Skin epidermis (tissue), 12 donors: ENCODE results near the gene SLC25A19.

Source experiments
- H3K27ac ChIP-seq, 21 experiments: fragments of 200-600 bp; sonication (generic) in 11 of 21; one replicate each; pipeline ENCODE4 v1.5.0; 2020; ENCODE audit warnings: mild to moderate bottlenecking in 3 of 21, inconsistent platforms in 2 of 21, moderate library complexity in 2 of 21
- H3K4me3 ChIP-seq, 7 experiments: fragments of 200-600 bp; sonication (generic) in 2 of 7; one replicate each; pipeline ENCODE4 v1.5.0; 2020; ENCODE audit warnings: inconsistent platforms in 2 of 7, mild to moderate bottlenecking in 2 of 7, moderate library complexity in 1 of 7

The SLC25A19 gene

GRCh38 chr17:75289115-75289831 lies at the start of gene SLC25A19:
Gene SLC25A19 (minus strand): TSS chr17:75289433. CDS start chr17:75286764, 2,669 bp downstream.
- Histone ChIP-seq H3K4me3 (peak within 1 kb of the TSS; percentile 43 to 87 (median 80)), H3K27ac (peak within 1 kb of the TSS; percentile 77 to 98 (median 93))

- Histone ChIP-seq H3K4me3 (no peak overlapping the region), H3K27ac (peak overlapping the region in 14 of 21 experiments; percentile 14 to 81 (median 58))
These were observed 49.1 kb upstream of the SLC25A19 start for GRCh38 chr17:75338335-75338734.

GRCh38 chr17:75335315-75335714 lies 46.1 kb upstream of the SLC25A19 start:
- H3K27ac ChIP-seq = peak overlapping the region in 1 of 21 experiments; percentile 44
- no peak overlapping the region for H3K4me3 ChIP-seq

GRCh38 chr17:75334723-75335122 lies 45.5 kb upstream of the SLC25A19 start:
- H3K4me3 ChIP-seq = no peak overlapping the region
- H3K27ac ChIP-seq = no peak overlapping the region

- peak overlapping the region in 2 of 21 experiments; percentile 5 to 19 for H3K27ac ChIP-seq
- no peak overlapping the region for H3K4me3 ChIP-seq
These were observed 42.4 kb upstream of the SLC25A19 start for GRCh38 chr17:75331671-75332070.

- Histone ChIP-seq H3K27ac (peak overlapping the region in 1 of 21 experiments; percentile 17), H3K4me3 (no peak overlapping the region)
These were observed 38.5 kb upstream of the SLC25A19 start for GRCh38 chr17:75327757-75328156.

GRCh38 chr17:75326226-75326848 lies 37.1 kb upstream of the SLC25A19 start:
- H3K4me3 ChIP-seq = no peak overlapping the region
- H3K27ac ChIP-seq = peak overlapping the region in 17 of 21 experiments; percentile 0 to 77 (median 50)

- H3K27ac ChIP-seq = peak overlapping the region in 18 of 21 experiments; percentile 1 to 77 (median 52)
- H3K4me3 ChIP-seq = no peak overlapping the region
These were observed 36.6 kb upstream of the SLC25A19 start for GRCh38 chr17:75325827-75326225.

- H3K4me3 ChIP-seq = no peak overlapping the region
- peak overlapping the region in 17 of 21 experiments; percentile 1 to 77 (median 52) for H3K27ac ChIP-seq
These were observed 36.1 kb upstream of the SLC25A19 start for GRCh38 chr17:75325348-75325747.

- no peak overlapping the region for H3K27ac ChIP-seq
- no peak overlapping the region for H3K4me3 ChIP-seq
These were observed 32.3 kb upstream of the SLC25A19 start for GRCh38 chr17:75321506-75321905.

GRCh38 chr17:75319904-75320691 lies 30.9 kb upstream of the SLC25A19 start:
- H3K27ac ChIP-seq = peak overlapping the region in 1 of 21 experiments; percentile 53
- H3K4me3 ChIP-seq = no peak overlapping the region

GRCh38 chr17:75318615-75319222 lies 29.5 kb upstream of the SLC25A19 start:
- peak overlapping the region in 7 of 21 experiments; percentile 11 to 71 (median 37) for H3K27ac ChIP-seq
- no peak overlapping the region for H3K4me3 ChIP-seq

GRCh38 chr17:75318211-75318610 lies 29.0 kb upstream of the SLC25A19 start:
- Histone ChIP-seq H3K4me3 (no peak overlapping the region), H3K27ac (peak overlapping the region in 6 of 21 experiments; percentile 11 to 71 (median 50))

- Histone ChIP-seq H3K27ac (peak overlapping the region in 4 of 21 experiments; percentile 10 to 50 (median 32)), H3K4me3 (no peak overlapping the region)
These were observed 28.4 kb upstream of the SLC25A19 start for GRCh38 chr17:75317671-75318070.

GRCh38 chr17:75316253-75316652 lies 27.0 kb upstream of the SLC25A19 start:
- Histone ChIP-seq H3K4me3 (no peak overlapping the region), H3K27ac (peak overlapping the region in 7 of 21 experiments; percentile 4 to 77 (median 32))

GRCh38 chr17:75315541-75316243 lies 26.5 kb upstream of the SLC25A19 start:
- Histone ChIP-seq H3K4me3 (no peak overlapping the region), H3K27ac (peak overlapping the region in 8 of 21 experiments; percentile 4 to 77 (median 24))

GRCh38 chr17:75313941-75314551 lies 24.8 kb upstream of the SLC25A19 start:
- no peak overlapping the region for H3K4me3 ChIP-seq
- peak overlapping the region in 16 of 21 experiments; percentile 4 to 80 (median 36) for H3K27ac ChIP-seq
